ENCODE results near the gene C6orf47. TPM values are rescaled to one million over a fixed set of nuclear protein-coding genes. Genes with fewer than 3 reads are reported as not detected.

Gene C6orf47
- total RNA-seq, 2 experiments from 2014 or later: 30.7 to 32.2 TPM

GRCh38 chr6:31619805-31620585 is 40.6 kb downstream of the C6orf47 start:
- Mint-ChIP-seq H3K4me3 (peak overlapping the region; percentile 91), H3K4me1 (peaks cover 40% of the 10 kb centered on the region), H3K27ac (peak overlapping the region; percentile 96), H3K27me3 (no peaks in the 10 kb centered on the region), H3K9me3 (no peaks in the 10 kb centered on the region), H3K36me3 (peaks cover 22% of the 10 kb centered on the region)
- ATAC-seq (ENCODE audit: low read depth) (peak; percentile 88), DNase-seq (peak; percentile 94)
- POLR2A ChIA-PET: interaction anchor here (0.6 to 4.0 kb wide), 18 partner anchors 14 to 576 kb away, joined by 3 to 34 read pairs (median 3); partner anchors contain the start of genes BAG6, CSNK2B, DDX39B and LTB

GRCh38 chr6:31617010-31617409 is 43.6 kb downstream of the C6orf47 start:
- DNase-seq: no peak
- POLR2A ChIA-PET: interaction anchor here (0.9 kb wide), 1 partner anchor 35 kb away, joined by 3 read pairs; the partner anchor contains the start of gene BAG6
- Mint-ChIP-seq H3K36me3 (peaks cover 16% of the 10 kb centered on the region), H3K27ac (peak overlapping the region; percentile 95), H3K4me3 (peak overlapping the region; percentile 94), H3K27me3 (no peaks in the 10 kb centered on the region), H3K9me3 (no peaks in the 10 kb centered on the region), H3K4me1 (peaks cover 38% of the 10 kb centered on the region)
- ATAC-seq (ENCODE audit: low read depth): no peak

GRCh38 chr6:31615748-31616147 is 44.8 kb downstream of the C6orf47 start:
- H3K9me3 Mint-ChIP-seq: no peaks in the 10 kb centered on the region
- peak; percentile 47 for DNase-seq
- H3K4me1 Mint-ChIP-seq: peaks cover 33% of the 10 kb centered on the region
- no peak for ATAC-seq (ENCODE audit: low read depth)
- H3K27me3 Mint-ChIP-seq: no peaks in the 10 kb centered on the region
- POLR2A ChIA-PET: interaction anchor here (0.5 to 2.6 kb wide), 3 partner anchors 17 to 224 kb away, joined by 3 to 12 read pairs (median 4); no protein-coding TSS in a partner anchor
- H3K27ac Mint-ChIP-seq: peak overlapping the region; percentile 95
- peak overlapping the region; percentile 94 for H3K4me3 Mint-ChIP-seq
- H3K36me3 Mint-ChIP-seq: peaks cover 9% of the 10 kb centered on the region

GRCh38 chr6:31614684-31615578 is 45.6 kb downstream of the C6orf47 start, which contains the start of gene AIF1:
AIF1 (plus strand) TSS chr6:31615234; CDS start chr6:31615330, 96 bp downstream.
- POLR2A ChIA-PET: interaction anchor here (1.5 to 2.6 kb wide), 2 partner anchors 16 to 74 kb away, joined by 4 to 12 read pairs; no protein-coding TSS in a partner anchor
- peak within 1 kb of the TSS; percentile 94 for H3K4me3 Mint-ChIP-seq
- no peaks in the 10 kb centered on the region for H3K27me3 Mint-ChIP-seq
- no peaks in the 10 kb centered on the region for H3K9me3 Mint-ChIP-seq
- no peak for DNase-seq
- H3K4me1 Mint-ChIP-seq: peaks cover 33% of the 10 kb centered on the region
- no peak for ATAC-seq (ENCODE audit: low read depth)
- H3K27ac Mint-ChIP-seq: peak within 1 kb of the TSS; percentile 95
- peaks cover 9% of the 10 kb centered on the region for H3K36me3 Mint-ChIP-seq

- H3K9me3 Mint-ChIP-seq: no peaks in the 10 kb centered on the region
- peaks cover 8% of the 10 kb centered on the region for H3K36me3 Mint-ChIP-seq
- no peak for DNase-seq
- no peaks in the 10 kb centered on the region for H3K27me3 Mint-ChIP-seq
- no peak overlapping the region for H3K27ac Mint-ChIP-seq
- peaks cover 31% of the 10 kb centered on the region for H3K4me1 Mint-ChIP-seq
- no peak for ATAC-seq (ENCODE audit: low read depth)
- POLR2A ChIA-PET: interaction anchor here (2.6 kb wide), 1 partner anchor 16 kb away, joined by 12 read pairs; no protein-coding TSS in a partner anchor
- no peak overlapping the region for H3K4me3 Mint-ChIP-seq
These were observed 46.4 kb downstream of the C6orf47 start for GRCh38 chr6:31614075-31614619.

- ATAC-seq (ENCODE audit: low read depth): no peak
- H3K4me3 Mint-ChIP-seq: no peak overlapping the region
- POLR2A ChIA-PET: interaction anchor here (0.6 to 1.2 kb wide), 4 partner anchors 8 to 70 kb away, joined by 3 read pairs; partner anchors contain the start of gene NCR3
- no peaks in the 10 kb centered on the region for H3K9me3 Mint-ChIP-seq
- peaks cover 22% of the 10 kb centered on the region for H3K4me1 Mint-ChIP-seq
- H3K27me3 Mint-ChIP-seq: no peaks in the 10 kb centered on the region
- no peak for DNase-seq
- no peaks in the 10 kb centered on the region for H3K36me3 Mint-ChIP-seq
- H3K27ac Mint-ChIP-seq: no peak overlapping the region
These were observed 49.6 kb downstream of the C6orf47 start for GRCh38 chr6:31610968-31611367.

GRCh38 chr6:31609519-31610406 is 50.8 kb downstream of the C6orf47 start:
- Mint-ChIP-seq H3K27ac (no peak overlapping the region), H3K4me1 (peaks cover 10% of the 10 kb centered on the region), H3K4me3 (no peak overlapping the region), H3K36me3 (no peaks in the 10 kb centered on the region), H3K9me3 (no peaks in the 10 kb centered on the region), H3K27me3 (no peaks in the 10 kb centered on the region)
- ATAC-seq (ENCODE audit: low read depth): no peak
- POLR2A ChIA-PET: interaction anchor here (1.0 kb wide), 1 partner anchor 17 kb away, joined by 3 read pairs; the partner anchor contains the start of gene NCR3
- DNase-seq: no peak

Small RNA genes lying within 50 kb of the gene (microRNA-seq; reads per million reads assigned to microRNA genes)
- gene MIR4646 (not detected), gene MIR6832 (2.1 reads per million)

Other genes starting within 250 kb of the C6orf47 start
- gene MICB, start 162.6 kb downstream of the C6orf47 start, total RNA-seq: 10 to 100 TPM; 41.5 to 42.8 TPM
- gene MCCD1, start 131.8 kb downstream of the C6orf47 start, total RNA-seq: not detected
- gene DDX39B, start 118.8 kb downstream of the C6orf47 start, total RNA-seq: 100 to 1,000 TPM; 531 to 555 TPM
- 1 to 10 TPM; 4.5 to 5.5 TPM for gene ATP6V1G2, start 114.2 kb downstream of the C6orf47 start, total RNA-seq
- gene NFKBIL1, start 113.2 kb downstream of the C6orf47 start, total RNA-seq: 10 to 100 TPM; 15.4 to 17.6 TPM
- gene LTA, start 88.5 kb downstream of the C6orf47 start, total RNA-seq: 10 to 100 TPM; 15.2 to 16.7 TPM
- 10 to 100 TPM; 18.5 to 18.6 TPM for gene TNF, start 85.2 kb downstream of the C6orf47 start, total RNA-seq
- gene LTB, start 78.4 kb downstream of the C6orf47 start, total RNA-seq: 100 to 1,000 TPM; 426 to 431 TPM
- 100 to 1,000 TPM in 1 of 2 experiments, 10 to 100 TPM in 1; 91.8 to 105 TPM for gene LST1, start 74.5 kb downstream of the C6orf47 start, total RNA-seq
- 10 to 100 TPM; 69.7 to 70.0 TPM for gene NCR3, start 67.8 kb downstream of the C6orf47 start, total RNA-seq
- gene AIF1, start 45.5 kb downstream of the C6orf47 start, total RNA-seq: 100 to 1,000 TPM; 117 to 118 TPM
- gene PRRC2A, start 40.1 kb downstream of the C6orf47 start, total RNA-seq: 100 to 1,000 TPM; 257 to 278 TPM
- 100 to 1,000 TPM; 242 to 251 TPM for gene BAG6, start 8.1 kb downstream of the C6orf47 start, total RNA-seq
- gene APOM, start 4.9 kb downstream of the C6orf47 start, total RNA-seq: 1 to 10 TPM; 3.1 to 4.6 TPM
- gene GPANK1, start 4.2 kb upstream of the C6orf47 start, total RNA-seq: 10 to 100 TPM; 30.7 to 32.0 TPM
- 100 to 1,000 TPM; 206 to 216 TPM for gene CSNK2B, start 5.3 kb upstream of the C6orf47 start, total RNA-seq
- gene LY6G5B, start 9.2 kb upstream of the C6orf47 start, total RNA-seq: 10 to 100 TPM; 33.8 to 36.4 TPM
- 1 to 10 TPM; 3.5 to 4.6 TPM for gene LY6G5C, start 20.3 kb upstream of the C6orf47 start, total RNA-seq
- 10 to 100 TPM; 57.8 to 64.0 TPM for gene ABHD16A, start 42.5 kb upstream of the C6orf47 start, total RNA-seq
- gene LY6G6F, start 46.1 kb upstream of the C6orf47 start, total RNA-seq: not detected
- not detected for gene LY6G6D, start 54.6 kb upstream of the C6orf47 start, total RNA-seq
- not detected for gene LY6G6C, start 61.0 kb upstream of the C6orf47 start, total RNA-seq
- 1 to 10 TPM; 1.2 to 1.5 TPM for gene MPIG6B, start 62.6 kb upstream of the C6orf47 start, total RNA-seq
- gene DDAH2, start 68.5 kb upstream of the C6orf47 start, total RNA-seq: 10 to 100 TPM; 28.3 to 29.1 TPM
- 100 to 1,000 TPM; 425 to 456 TPM for gene CLIC1, start 75.8 kb upstream of the C6orf47 start, total RNA-seq
- 10 to 100 TPM; 59.2 to 68.2 TPM for gene MSH5, start 79.2 kb upstream of the C6orf47 start, total RNA-seq
- gene SAPCD1, start 101.9 kb upstream of the C6orf47 start, total RNA-seq: 10 to 100 TPM; 13.1 to 18.1 TPM
- 1 to 10 TPM; 5.2 to 5.7 TPM for gene VWA7, start 116.5 kb upstream of the C6orf47 start, total RNA-seq
- gene VARS1, start 135.0 kb upstream of the C6orf47 start, total RNA-seq: 10 to 100 TPM; 68.2 to 75.3 TPM
- gene LSM2, start 146.2 kb upstream of the C6orf47 start, total RNA-seq: 10 to 100 TPM; 89.9 to 97.9 TPM
- gene HSPA1L, start 154.5 kb upstream of the C6orf47 start, total RNA-seq: 1 to 10 TPM; 3.3 to 4.5 TPM
- gene HSPA1A, start 154.8 kb upstream of the C6orf47 start, total RNA-seq: 10 to 100 TPM; 62.2 to 63.5 TPM
- gene HSPA1B, start 167.0 kb upstream of the C6orf47 start, total RNA-seq: 10 to 100 TPM; 49.0 to 55.7 TPM
- 10 to 100 TPM; 15.5 to 16.4 TPM for gene NEU1, start 202.0 kb upstream of the C6orf47 start, total RNA-seq
- not detected for gene SLC44A4, start 218.2 kb upstream of the C6orf47 start, total RNA-seq
- 10 to 100 TPM; 77.5 to 80.6 TPM for gene EHMT2, start 236.9 kb upstream of the C6orf47 start, total RNA-seq
- gene ZBTB12, start 241.3 kb upstream of the C6orf47 start, total RNA-seq: 1 to 10 TPM; 1.4 to 1.9 TPM

All from activated naive CD8-positive, alpha-beta T cell treated with anti-CD3 and anti-CD28 coated beads, Interleukin-2, amount 10 ng/mL, durations not matched to agents 7 days and 5 days (primary cell).